ENCODE results near the gene SH3PXD2A. TPM values are rescaled to one million over a fixed set of nuclear protein-coding genes. Genes with fewer than 3 reads are reported as not detected.
"Not testable (repeated sequence)": the region's sequence is repeated elsewhere in the genome, so short reads cannot be mapped to it uniquely, and the experiment has no call there.

The SH3PXD2A gene
- total RNA-seq, 1 experiment from 2014 or later = 3.4 TPM

DNA sequence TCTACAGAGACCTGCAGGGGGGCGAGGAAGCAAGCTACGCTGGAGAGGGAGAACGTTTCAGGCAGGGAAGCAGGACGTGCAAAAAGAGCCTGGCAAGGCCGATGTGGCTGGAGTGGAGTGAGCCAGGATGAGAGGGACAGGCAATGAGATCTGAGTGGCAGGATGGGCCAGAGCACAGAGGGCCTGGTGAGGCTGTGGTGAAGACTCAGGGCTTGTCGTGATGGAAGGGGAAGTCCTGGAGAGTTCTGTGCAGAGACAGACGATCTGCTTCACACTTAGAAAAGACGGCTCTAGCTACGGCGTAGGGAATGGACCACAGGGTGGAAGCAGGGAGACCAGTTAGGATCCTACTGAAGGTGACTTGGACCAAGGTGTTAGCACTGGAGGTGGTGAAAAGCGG, 87.0 kb downstream of the SH3PXD2A start:
- no peak for DNase-seq (ENCODE audit: low read depth)

DNA sequence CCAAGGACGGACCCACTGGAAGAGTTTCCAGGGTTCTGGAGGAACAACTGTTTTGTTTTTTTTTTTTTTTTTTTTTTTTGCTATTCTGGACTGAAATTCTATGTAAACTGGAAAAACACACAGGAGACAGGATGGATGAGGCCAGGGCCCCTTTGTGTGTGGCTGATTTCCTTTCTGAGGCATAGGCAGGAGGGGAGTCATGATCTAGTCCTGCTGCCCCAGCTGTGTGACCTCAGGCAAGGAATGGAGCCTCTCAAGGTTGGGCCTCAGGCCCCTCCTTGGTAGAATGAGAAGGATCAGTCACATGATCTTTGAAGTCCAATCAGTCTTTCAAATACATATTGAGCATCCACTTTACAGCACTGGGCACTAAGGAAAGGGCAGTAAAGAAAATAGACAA, 87.6 kb downstream of the SH3PXD2A start:
- DNase-seq (ENCODE audit: low read depth) = no peak

DNA sequence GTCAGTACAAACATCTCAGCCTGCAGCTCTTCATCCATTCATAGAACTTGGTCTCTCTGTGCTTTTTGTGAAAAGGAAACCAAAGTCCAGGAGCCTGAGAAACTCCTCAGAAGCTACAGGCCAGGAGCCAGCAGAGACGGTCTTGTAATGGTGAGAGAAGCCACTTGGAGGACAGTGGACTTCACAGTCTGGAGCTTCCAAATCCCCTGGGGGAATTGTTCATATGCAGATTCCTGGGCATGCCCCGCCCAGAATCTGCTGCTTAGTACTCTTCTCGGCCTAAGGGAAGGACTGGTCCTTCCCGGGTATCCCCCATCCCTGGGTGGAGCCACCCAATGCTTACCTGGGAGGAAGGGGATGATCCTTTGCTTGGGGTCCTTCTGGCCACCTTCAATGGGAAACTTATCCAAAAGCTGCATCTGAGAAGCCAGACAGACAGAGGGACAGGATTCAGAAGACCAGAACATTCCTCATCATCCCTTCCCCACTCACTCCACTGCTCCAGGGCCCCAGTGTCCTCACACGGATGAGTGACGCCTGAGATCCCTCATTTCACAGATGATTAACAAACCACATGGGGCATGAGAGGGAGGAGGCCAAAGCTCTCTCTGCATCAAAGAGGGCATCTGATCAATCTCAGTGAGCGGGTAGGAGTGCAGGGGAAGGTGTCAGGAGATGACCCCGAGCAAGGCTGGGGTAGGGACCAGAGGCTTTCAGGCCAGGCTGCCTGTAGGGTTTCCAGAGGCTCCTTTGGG, 88.4 kb downstream of the SH3PXD2A start:
- DNase-seq (ENCODE audit: low read depth) = no peak

DNA sequence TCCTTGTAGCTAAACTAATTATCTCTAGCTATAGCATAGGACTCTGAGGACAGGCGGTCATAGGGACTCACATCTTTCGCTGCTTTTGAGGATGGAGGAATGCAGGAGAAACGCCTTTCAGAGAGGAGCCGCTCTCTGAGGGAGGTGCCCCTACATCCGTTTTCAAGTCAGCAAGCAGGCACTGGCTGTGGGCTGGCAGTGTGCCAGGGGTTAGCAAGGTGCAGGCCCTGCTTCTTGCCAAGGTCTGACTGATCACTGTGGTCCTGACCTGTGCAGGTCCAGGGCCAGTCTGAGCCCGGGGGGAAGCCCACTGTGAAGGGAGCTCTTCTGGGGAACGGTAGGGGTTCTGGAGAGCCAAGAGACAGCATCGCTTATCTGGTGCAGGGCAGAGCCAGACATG, 89.4 kb downstream of the SH3PXD2A start:
- DNase-seq (ENCODE audit: low read depth) = no peak

DNA sequence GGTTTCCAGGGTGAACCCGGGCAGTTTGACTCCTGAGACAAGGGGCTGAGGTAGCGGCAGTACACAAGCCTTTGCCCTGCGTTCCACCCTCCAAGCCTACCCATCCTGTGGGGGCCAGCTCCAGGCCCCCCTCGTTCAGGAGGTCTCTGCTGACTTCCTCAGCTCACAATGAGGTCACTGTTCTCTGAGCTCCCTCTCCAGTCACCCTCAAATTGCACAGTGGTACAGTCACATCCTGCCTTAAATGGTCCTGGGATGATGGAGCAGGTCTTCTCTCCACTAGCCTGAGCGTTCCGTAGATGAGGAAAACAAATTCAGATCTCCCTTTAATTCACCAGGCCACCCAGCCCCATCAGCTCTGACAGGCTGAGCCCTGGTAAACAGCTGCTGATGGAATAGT, 90.2 kb downstream of the SH3PXD2A start:
- DNase-seq (ENCODE audit: low read depth) = peak; percentile 79

DNA sequence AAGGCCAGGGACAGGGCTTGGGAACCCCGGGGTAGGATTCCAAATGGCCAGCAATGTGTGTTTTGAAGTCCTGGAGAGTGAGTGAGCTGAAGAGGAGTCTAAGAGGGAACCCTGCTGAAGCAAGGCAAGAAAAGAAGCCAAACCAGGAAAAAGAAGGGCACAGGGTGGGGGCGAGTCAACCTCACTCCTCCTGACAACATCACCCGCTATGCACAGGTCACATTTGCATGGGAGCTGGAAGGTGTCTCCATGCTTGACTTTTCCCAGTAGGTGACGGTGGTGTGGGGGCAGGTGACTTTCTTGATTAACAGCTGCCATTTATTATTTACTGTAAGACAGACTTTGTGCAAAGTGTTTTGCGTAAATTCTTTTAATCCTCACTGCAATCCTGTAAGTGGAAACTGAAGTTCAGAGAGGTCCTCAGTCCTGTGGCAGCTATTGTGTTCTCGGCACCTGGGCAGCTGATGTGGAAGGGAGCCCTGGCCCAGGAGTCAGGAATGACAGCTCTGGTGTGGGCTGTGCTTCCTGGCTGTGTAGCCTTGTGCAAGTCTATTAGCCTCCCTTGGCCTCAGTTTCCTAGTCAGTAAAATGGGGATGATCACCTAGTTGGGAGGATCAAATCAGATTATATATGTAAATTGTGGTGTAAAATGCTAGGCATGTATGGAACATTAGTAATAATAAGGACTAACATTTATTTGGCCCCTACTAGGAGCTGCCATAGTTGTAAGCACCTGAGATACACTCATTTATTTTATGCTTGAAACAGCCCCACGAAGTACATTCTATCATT, 90.9 kb downstream of the SH3PXD2A start:
- DNase-seq (ENCODE audit: low read depth) = no peak

DNA sequence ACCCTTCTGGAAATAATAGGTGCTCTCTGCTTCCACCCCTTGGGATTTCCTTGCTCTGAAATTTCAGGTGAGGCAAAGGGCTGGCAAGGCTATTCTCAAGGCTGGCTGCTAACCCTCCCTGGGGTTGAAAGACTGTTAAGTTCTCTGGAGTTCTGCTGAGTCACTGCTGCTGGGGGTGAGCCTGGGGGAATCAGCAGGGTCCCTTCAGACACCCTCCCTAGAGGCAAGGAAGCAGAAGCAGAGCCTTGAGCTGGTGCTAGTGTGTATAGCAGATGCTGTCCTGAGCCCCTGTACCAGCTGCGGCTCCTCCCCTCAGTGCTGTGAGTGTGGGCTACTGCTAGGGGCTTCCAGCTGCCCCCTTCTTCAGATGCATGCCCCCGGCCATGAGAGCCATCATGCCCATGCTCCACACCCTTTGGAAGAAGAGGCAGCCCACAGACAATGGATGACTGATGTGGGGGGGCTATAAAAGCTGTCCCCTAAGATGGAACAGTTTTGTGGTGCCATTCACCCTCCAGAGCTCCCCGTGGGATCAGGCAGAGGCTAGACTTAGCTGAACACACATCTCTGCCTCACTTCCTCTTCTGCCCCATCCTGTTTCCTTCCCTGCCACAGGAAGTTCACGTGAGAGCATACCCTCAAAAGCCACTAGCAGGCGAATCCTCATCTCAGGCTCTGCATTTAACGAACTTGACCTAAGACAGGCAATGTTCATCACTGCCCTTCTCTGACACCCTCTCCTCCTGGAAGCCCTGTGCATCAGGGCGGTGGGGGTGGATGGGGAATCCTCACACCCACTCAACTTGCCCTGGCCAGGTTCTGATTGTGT, 91.8 kb downstream of the SH3PXD2A start:
- DNase-seq (ENCODE audit: low read depth) = no peak

DNA sequence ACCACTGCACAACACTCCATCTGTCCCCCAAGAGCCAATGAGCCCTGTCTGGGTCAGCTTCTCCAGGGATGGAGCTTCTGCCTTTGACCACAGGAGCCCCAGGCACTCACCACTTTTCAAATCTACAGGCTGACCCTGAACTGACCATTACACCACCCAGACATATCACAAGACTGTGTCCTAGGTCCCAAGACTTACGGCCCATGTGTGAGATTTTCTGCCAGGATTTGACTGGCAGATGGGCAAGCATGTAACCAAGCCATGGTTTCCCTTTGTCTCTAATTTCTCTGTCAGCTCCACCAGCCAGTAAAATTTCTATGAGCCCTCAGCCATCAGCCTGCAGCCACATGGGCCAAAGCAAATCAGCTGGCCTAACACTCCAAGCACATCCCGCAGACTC, 92.5 kb downstream of the SH3PXD2A start:
- DNase-seq (ENCODE audit: low read depth) = no peak

DNA sequence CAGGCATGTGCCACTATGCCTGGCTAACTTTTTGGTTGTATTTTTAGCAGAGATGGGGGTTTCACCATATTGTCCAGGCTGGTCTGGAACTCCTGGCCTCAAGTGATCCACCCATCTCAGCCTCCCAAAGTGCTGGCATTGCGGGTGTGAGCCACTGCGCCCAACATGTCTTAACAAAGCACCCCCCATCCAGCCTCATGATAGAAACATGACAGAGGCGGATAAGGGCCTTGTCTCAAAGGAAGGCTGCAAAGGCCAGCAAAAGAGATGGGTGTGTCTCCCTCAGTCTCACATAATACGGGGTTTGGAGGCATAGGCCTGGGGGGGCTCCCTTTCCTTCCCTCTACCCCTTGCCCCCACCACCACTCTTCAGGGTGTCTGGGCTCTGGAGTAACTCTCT, 93.2 kb downstream of the SH3PXD2A start:
- no peak for DNase-seq (ENCODE audit: low read depth)

DNA sequence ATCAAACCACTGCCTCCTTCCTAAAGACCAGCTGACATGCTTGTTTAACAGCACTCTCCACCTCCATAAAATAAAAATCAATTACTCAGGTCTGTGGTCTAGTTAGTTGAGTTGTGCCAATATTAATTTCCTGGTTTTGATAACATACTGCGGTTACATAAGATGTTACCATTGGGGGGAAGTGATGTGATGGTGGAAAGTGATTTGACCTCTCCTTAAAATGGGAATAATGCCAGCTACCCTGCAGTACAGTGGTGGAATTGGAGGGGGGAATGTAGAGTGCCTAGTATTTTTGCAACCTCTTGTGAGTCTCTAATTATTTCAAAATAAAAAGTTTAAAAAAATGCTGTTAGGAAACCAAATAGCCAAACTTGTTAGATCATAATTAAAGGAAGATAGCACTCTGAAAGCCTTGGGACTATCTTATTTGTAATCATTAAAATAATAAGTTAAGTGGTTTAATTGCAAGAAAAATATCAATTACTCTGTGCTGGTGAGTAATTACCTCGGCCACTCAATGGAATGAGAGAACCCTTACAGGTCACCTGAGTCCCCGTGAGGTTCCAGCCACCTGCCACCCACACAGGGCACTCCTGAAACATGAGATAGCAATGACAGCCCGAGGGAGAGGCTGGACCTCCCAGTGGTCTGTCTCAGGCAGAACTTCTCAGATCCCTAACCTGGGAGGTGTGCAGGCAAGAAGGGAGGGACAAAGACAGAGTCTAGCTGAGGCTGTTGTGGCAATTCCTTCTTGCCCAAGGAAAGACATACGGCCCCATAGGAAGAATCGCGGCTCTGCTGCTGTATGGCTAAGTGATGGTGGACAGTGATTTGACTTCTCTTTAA, 94.1 kb downstream of the SH3PXD2A start:
- DNase-seq (ENCODE audit: low read depth) = peak; percentile 45

DNA sequence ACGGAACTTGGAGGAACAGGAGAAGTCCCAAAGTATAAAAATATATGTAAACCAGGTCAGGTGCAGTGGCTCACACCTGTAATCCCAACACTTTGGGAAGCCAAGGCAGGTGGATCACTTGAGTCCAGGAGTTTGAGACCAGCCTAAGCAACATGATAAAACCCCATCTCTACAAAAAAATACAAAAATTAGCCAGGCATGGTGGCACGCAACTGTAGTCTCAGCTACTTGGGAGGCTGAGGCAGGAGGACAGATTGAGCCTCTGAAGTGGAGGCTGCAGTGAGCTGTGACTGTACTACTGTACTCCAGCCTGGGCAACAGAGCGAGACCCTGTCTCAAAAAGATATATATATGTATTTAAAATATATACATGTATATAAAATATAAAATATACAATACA, 95.1 kb downstream of the SH3PXD2A start:
- not testable (repeated sequence) for DNase-seq (ENCODE audit: low read depth)

DNA sequence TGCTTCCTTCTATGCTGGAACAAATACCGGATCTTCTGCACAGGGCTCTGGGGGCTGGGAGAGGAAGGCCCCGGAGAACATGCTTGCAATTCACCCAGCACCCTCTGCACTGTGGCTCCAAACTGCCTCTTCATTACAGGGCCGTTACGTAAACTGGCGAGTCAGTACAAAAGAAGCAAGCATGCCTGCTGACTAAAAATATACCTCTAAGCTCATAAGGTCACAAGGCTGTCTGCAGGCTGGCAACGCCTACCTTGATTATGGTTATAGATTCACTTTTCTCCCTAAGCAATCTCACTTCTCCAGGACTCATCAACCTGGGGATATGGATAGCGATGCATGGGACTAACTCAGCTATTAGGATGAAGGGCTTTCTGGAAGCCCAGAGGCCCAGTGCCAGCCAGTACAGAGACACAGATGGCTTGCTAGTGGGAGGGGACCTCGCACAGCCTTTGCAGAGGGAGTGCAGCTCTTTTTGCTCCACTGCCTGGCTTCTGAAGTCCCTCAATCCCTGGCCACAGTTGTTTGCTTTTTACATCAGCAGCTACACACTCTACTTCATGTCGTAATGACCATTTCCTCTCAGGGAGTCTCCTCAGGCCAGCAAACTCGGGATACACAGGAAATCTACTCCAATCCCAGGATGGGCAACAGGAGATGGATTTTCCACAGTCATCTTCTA, 96.1 kb downstream of the SH3PXD2A start:
- DNase-seq (ENCODE audit: low read depth) = no peak

DNA sequence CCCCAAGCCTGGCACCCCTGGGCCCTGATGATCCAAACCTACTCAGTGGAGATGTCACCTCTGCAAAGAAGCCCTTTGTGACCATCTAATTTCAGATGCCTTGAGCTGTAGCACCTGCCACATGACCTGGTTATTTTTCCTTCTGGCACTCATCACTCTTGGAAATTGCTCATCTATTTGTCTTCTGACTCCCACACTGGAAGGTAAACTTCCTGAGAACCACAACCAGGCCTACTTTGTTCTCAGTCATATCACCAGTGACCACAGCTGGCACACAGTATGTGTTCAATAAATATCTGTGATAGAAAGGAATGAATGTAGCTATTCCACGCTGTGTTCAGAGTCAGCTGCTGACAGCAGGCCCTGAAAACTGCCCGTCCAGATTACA, 97.1 kb downstream of the SH3PXD2A start:
- DNase-seq (ENCODE audit: low read depth) = peak; percentile 75

DNA sequence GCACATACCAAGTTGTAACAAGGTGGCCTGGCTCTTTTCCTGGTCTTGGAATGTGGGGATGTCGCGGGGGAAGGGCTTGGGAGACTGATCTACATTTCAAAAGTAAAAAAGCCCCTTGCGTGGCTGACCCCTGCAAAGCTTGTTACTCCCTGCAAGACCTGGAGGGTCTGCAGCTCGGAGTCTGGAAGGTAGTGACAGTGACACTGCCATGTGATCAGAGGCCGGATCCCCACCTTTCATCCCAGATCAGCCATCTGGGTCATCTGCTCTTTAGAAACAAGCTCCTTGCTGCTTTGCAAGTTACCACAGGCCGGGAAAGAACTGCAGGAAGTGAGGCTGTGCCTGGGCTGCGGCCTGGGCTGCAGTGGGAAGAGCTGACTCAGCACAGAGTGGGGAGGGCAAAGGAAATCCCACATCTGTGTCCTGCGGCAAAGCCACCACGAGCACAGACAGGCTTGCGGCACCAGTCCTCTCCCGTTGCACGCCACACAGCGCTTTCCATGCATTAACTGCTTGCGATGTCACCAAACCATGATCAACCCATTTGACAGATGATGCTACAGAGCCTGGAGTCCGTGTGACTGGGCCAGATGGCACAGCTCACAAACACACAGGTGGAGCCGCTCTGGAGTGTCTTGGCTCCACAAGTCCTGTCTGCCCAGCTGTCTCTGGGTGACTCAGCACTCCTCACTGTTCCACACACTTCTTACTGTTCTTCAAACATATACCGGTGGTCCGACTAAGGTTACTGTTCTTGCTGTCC, 97.7 kb downstream of the SH3PXD2A start:
- DNase-seq (ENCODE audit: low read depth) = peak; percentile 92

DNA sequence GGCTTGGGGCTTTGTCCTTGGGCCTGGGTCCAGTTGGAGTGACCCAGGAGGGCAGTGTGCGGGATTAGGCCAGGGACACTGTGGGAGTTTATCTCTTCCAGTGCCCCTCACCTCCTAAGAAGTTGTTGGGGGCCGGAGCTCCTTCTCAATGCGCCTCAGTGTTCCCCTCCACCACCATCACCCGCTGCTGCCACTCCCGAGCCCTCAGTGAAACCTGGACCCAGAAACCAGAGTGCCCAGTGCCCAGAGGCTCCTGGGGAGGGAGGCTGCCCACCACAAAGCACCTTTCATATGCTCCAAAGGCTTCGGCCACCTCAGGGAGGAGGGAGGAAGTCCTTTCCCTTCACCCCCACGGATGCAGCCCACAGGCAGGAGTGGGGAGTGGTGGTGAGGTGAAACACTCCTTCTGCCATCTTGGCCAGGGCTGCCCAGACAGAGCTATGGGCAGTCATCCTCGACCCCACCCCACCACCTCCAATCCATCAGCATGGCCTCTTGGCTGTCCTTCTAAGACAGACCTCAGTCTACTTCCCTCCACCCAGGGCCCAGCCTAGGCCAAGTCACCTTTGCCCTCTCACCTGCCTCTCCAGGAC, 99.0 kb downstream of the SH3PXD2A start:
- DNase-seq (ENCODE audit: low read depth) = no peak

DNA sequence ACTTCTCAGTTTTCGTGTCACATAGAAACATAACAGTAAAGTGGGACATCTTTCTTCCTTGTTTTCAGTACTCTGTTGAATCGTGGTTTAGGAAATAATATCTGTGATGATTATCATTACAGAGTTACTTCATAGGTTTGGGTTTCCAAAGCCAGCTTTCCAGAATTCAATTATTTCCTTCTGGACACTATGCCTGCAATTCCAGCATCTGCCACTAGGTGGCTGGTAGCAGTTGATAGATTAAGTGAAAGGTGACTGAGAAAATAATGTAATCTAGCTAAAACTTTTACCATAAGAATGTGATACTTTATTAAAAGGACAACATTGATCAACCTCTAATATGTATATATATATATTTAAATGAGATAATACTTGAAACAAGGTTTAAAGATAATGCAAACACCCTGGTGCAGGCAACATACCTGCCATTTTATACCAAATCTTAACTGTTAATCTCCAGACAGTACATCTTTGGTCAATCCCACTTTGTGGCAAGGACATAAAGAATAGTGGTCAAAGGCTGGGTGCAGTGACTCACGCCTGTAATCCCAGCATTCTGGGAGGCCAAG, 102.6 kb downstream of the SH3PXD2A start:
- no peak for DNase-seq (ENCODE audit: low read depth)

DNA sequence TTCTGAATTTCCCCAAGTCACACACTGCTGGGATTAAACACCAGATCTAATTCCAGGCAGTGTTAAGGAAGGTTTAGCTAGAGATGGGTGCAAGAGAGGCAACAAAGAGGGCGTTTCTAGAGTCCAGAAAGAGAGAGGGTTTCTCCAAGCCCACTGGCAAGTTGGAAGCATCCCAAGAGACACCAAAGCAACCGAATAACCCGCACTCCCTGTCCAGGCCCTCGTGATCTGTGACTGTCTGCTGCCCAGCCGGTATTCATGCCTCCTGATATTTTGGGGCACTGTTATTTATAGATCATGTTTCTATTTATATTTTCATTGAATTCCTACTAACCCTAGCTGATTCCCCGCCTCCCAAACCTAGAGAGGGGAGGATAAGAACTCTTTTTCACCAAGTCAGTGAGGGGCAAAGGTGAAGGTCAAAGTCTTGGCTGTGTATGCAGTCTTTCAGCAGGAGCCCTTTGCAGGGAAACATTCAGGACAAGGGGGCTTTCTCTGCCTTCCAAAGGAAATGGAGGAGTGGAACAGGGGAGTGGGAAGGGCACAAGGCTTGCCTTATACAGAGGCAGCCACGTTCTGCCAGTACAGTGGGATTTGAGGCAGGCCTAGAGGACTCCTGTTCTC, 103.6 kb downstream of the SH3PXD2A start:
- DNase-seq (ENCODE audit: low read depth) = no peak

DNA sequence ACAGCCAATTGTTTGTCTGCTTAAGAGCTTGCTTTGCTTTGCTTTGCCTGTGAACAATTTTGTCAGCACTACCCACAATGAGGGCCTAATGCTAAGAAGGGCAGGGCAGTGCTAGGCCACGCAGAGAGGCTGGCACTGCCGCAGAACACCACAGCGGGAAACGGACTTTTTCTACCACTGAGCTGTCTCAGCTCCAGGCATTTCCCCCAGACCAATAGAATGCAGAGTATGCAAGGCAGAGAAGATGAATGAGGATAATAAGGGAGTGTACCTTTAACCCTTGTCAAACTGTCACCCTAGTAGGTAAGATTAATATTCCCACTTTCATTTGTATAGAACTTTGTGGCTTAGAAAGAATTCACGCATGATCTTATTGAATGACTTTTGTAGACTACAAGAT, 104.5 kb downstream of the SH3PXD2A start:
- DNase-seq (ENCODE audit: low read depth) = no peak

DNA sequence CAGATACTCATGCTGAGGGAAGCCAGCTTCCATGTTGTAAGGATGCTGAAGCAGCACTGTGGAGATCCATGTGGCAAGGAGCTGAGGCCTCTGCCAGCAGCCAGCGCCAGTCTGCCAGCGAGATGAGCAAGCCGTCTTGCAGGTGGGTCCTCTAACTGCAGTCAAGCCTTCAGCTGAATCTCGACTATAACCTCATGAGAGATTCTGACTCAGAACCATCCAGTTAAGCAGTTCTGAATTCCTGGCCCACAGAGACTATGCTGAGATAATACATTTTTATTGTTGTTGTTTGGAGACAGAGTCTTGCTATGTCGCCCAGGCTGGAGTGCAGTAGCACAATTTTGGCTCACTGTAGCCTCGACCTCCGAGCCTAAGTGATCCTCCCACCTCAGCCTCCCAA, 105.6 kb downstream of the SH3PXD2A start:
- no peak for DNase-seq (ENCODE audit: low read depth)
